Pancreas (tissue), 10 donors: ENCODE results near the gene UBAP2. TPM values are rescaled to one million over a fixed set of nuclear protein-coding genes. Genes with fewer than 3 reads are reported as not detected.

Experiments
- ATAC-seq, 4 donors: fragments of 200-7000 bp; cut with Tn5 transposase; one replicate each; pipeline versions ENCODE4 v1.8.0 to v1.9.1; 2020; ENCODE audit warnings: mild to moderate bottlenecking in 4 of 4, moderate library complexity in 4 of 4
- DNase-seq, 6 donors: peaks; one replicate each; pipeline ENCODE4 v3.0.0-alpha.2; 2020
- FAIRE-seq: peaks from 2 replicates; lab custom pipeline; 2012; peaks lifted over from hg19 to GRCh38; lab: Jason Lieb, UNC
- H3K27ac ChIP-seq, 4 donors: fragments of 200-600 bp; sonication (generic); 1 replicate in 3 of 4; 2 replicates in 1 of 4; pipeline versions ENCODE4 v1.5.0 to v1.8.0; 2020
- H3K27me3 ChIP-seq, 4 donors: fragments of 200-600 bp; one replicate each; pipeline ENCODE4 v1.8.0; 2021
- H3K36me3 ChIP-seq, 3 donors: fragments of 200-600 bp; sonication (generic) in 1 of 3; one replicate each; pipeline versions ENCODE4 v1.5.0 to v1.8.0; 2020 to 2021
- H3K4me1 ChIP-seq, 3 donors: fragments of 200-600 bp; one replicate each; pipeline ENCODE4 v1.8.0; 2021
- H3K4me3 ChIP-seq, 4 donors: fragments of 200-600 bp; sonication (generic) in 2 of 4; one replicate each; pipeline versions ENCODE4 v1.5.0 to v1.8.0; 2020 to 2021
- H3K9me3 ChIP-seq, 4 donors: fragments of 200-600 bp; one replicate each; pipeline ENCODE4 v1.8.0; 2021
- CTCF ChIP-seq, 4 donors: fragments of 200-600 bp; sonication (generic) in 3 of 4; IDR thresholded peaks; one replicate each; pipeline versions ENCODE4 v1.5.0 to v1.8.0; 2021; ENCODE audit warnings: antibody characterized with exemption in 4 of 4
- WGBS, 2 donors: extraction: QIAGEN DNeasy Blood & Tissue Kit; methylation state at CpG; one replicate each; pipeline ENCODE4 v1.1.7; 2013; 5-methylcytosine and 5-hydroxymethylcytosine counted together
- intact Hi-C, 3 donors: fragments of 100-400 bp; cut with DNase I; formaldehyde crosslinking; loops; one replicate each; pipeline versions ENCODE4 v1.11.1 to v1.14.2; 2022
- polyA plus RNA-seq, 2 donors: library from polyadenylated mRNA; stranded (reverse); fragments of 200-250 nt; gene quantifications; one replicate each; pipeline ENCODE4 v1.2.3, GENCODE V29; 2013
- total RNA-seq, 6 donors: library from RNA; stranded (reverse); fragmentation: NEBNext Ultra II Directional in 4 of 6; extraction: Animal tissue kit (Norgen Biotek cat#: 25700) in 4 of 6; gene quantifications; one replicate each; pipeline versions ENCODE4 v1.2.1 to v1.2.4, GENCODE V29; 2021 to 2023
- donor health status: healthy with polysubstance abuse.
- donor health status: DM: no; HTN: no; CAD: no; lungs with moderate emphysema.
- donor health status: DM: no; HTN: no; CAD: no.
- donor health status: control.
- donor health status: control.
- donor health status: Bipolar disorder and iron deficiency.
- donor health status: DM: yes; HTN: yes; CAD: no.
- donor health status: DM: no; HTN: no; CAD: no.
- donor health status: DM: no; HTN: no; CAD: no.
- donor health status: DM: yes; HTN: yes; CAD: no.

The UBAP2 gene
- total and polyA plus RNA-seq, 8 donors, result 10.3 to 22.8 (median 13.6) TPM

- ATAC-seq (peak in 1 of 4 donors; percentile 43), FAIRE-seq (no peak), DNase-seq (no peak)
- WGBS, 2 donors, result 34 to 39% methylated on average over 2 of the region's 2 CpGs
- Histone ChIP-seq H3K4me3 (no peak overlapping the region), H3K36me3 (no peaks in the 10 kb centered on the region), H3K9me3 (no peaks in the 10 kb centered on the region), H3K27ac (no peak overlapping the region), H3K4me1 (peaks cover 0 to 2% (median 0%) of the 10 kb centered on the region in 3 donors), H3K27me3 (no peaks in the 10 kb centered on the region)
- intact Hi-C loops, result no loop called here
- TF ChIP-seq CTCF (IDR thresholded peaks at IDR 0.05), result no peak
Observed at GRCh38 chr9:33959725-33960124, 89.0 kb downstream of the UBAP2 start.

- Histone ChIP-seq H3K4me3 (no peak overlapping the region), H3K9me3 (no peaks in the 10 kb centered on the region), H3K36me3 (peaks cover 0 to 7% (median 0%) of the 10 kb centered on the region in 3 donors), H3K4me1 (peaks cover 0 to 2% (median 0%) of the 10 kb centered on the region in 3 donors), H3K27ac (no peak overlapping the region), H3K27me3 (no peaks in the 10 kb centered on the region)
- intact Hi-C loops, result no loop called here
- ATAC-seq (no peak), FAIRE-seq (no peak), DNase-seq (no peak)
- TF ChIP-seq CTCF (IDR thresholded peaks at IDR 0.05), result no peak
- WGBS, 2 donors, result 98% methylated on average over 4 of the region's 4 CpGs
Observed at GRCh38 chr9:33956544-33956943, 92.1 kb downstream of the UBAP2 start.

- DNase-seq, result no peak
- no peak for TF ChIP-seq CTCF (IDR thresholded peaks at IDR 0.05)
- H3K27me3 ChIP-seq, result no peaks in the 10 kb centered on the region
- 80 to 84% methylated on average over 2 of the region's 2 CpGs for WGBS, 2 donors
- no peak for ATAC-seq
- no peak overlapping the region for H3K4me3 ChIP-seq
- peaks cover 0 to 14% (median 0%) of the 10 kb centered on the region in 3 donors for H3K36me3 ChIP-seq
- no peaks in the 10 kb centered on the region for H3K9me3 ChIP-seq
- H3K27ac ChIP-seq, result no peak overlapping the region
- intact Hi-C loops, result no loop called here
- H3K4me1 ChIP-seq, result no peaks in the 10 kb centered on the region
- no peak for FAIRE-seq
Observed at GRCh38 chr9:33952066-33952465, 96.6 kb downstream of the UBAP2 start.

- Histone ChIP-seq H3K36me3 (peaks cover 0 to 18% (median 0%) of the 10 kb centered on the region in 3 donors), H3K9me3 (no peaks in the 10 kb centered on the region), H3K27ac (no peak overlapping the region), H3K4me3 (no peak overlapping the region), H3K4me1 (no peaks in the 10 kb centered on the region), H3K27me3 (no peaks in the 10 kb centered on the region)
- intact Hi-C loops, result no loop called here
- DNase-seq (no peak), FAIRE-seq (no peak), ATAC-seq (no peak)
- WGBS, 2 donors, result 94% methylated on average over 1 of the region's 1 CpG
- TF ChIP-seq CTCF (IDR thresholded peaks at IDR 0.05), result no peak
Observed at GRCh38 chr9:33950371-33950770, 98.3 kb downstream of the UBAP2 start.

GRCh38 chr9:33946779-33947535, 101.7 kb downstream of the UBAP2 start:
- Histone ChIP-seq H3K36me3 (peaks cover 0 to 24% (median 0%) of the 10 kb centered on the region in 3 donors), H3K9me3 (no peaks in the 10 kb centered on the region), H3K4me3 (no peak overlapping the region), H3K27ac (no peak overlapping the region), H3K27me3 (no peaks in the 10 kb centered on the region), H3K4me1 (no peaks in the 10 kb centered on the region)
- intact Hi-C loops, result no loop called here
- no peak for FAIRE-seq
- no peak for DNase-seq
- peak in 1 of 4 donors; percentile 56 for ATAC-seq
- TF ChIP-seq CTCF (IDR thresholded peaks at IDR 0.05), result no peak
- WGBS, 2 donors, result 97% methylated on average over 3 of the region's 3 CpGs
